HG02870 (cell line): ENCODE measurements around the gene DOK4.

Experiments used
- ATAC-seq: cut with Tn5 transposase; IDR thresholded peaks from one replicate; pipeline ENCODE4 v1.9.1; 2021; ENCODE audit warnings: mild to moderate bottlenecking, moderate library complexity; ENCODE audit not compliant: unreplicated experiment

DOK4 gene

DNA sequence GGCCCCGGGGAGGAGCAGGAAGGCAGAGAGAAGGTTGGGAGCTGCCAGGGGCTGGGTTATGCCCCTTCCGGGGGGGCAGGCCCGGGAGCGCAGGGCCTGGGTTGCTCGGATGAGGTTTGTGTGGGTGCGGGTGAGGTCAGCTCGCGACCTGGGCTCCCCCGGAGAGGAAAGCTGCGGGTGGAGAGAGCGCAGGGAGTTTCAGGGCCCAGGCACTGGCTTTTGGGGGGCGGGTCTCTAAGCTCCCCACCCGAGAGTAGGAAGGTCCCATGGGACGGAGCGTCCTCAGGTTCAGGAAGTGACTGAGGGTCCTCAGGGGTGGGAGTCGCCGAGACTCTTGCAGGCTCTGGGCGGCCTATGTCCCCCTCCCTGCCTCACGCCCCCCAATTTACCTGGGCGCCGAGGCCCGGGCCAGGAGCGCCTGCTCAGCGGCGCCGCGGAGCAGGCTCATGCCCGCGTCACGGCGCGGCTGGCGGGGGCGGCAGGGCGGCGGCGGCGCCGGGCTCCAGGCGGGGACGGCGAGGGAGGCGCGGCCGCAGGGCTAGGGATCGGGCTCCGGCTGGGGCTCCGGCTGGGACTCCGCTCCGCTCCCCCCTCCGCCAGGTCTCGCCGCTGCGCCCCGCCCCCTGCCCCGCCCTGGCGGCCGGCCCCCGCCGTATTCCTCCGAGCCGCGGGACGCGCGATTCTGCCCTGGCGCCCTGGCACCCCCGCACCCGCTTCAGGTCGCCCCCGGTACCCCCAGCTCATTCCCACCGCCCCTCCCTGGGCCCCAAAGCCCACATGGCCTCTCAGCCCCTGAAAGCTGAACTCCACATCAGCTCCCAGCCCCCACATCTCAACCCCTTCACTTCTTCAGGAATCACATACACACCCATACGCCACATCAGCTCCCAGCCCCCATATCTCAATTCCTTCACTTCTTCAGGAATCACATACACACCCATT is at the start of gene DOK4:
Gene DOK4, minus strand, starts transcription at position 578 of the 942 bp plus-strand sequence. CDS start 6,986 bp downstream, outside the sequence.
- ATAC-seq, result no peak

DNA sequence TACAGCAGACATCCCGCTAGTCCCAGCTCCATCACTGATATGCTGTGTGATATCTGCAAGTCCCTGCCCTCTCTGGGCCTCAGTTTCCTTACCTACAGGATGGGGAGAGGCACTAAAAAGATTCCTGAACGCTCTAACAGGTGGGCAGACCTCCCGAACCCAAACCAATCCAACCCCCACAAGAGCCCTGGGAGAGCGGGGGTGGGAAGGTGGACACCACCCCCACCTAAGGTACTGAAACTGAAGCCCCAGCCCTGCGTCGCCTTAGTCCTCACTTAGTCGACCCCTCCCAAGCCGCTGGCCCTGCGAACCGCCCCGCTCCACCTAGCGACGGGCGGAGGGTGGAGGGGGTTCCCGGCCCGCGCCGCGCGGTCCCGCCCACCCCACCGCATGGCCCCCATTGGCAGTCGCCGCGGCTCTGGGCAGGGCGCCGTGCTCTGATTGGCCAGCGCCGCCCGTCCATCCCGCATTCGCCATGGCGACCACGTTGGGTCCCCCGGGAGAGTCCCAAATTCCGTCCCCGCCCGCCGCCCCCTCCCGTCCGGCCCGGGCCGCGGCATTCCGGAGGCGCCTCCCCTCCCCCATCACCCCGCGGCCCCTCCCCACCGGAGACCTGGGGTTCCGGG is 49.5 kb upstream of the DOK4 start:
- ATAC-seq, result peak; percentile 51

DNA sequence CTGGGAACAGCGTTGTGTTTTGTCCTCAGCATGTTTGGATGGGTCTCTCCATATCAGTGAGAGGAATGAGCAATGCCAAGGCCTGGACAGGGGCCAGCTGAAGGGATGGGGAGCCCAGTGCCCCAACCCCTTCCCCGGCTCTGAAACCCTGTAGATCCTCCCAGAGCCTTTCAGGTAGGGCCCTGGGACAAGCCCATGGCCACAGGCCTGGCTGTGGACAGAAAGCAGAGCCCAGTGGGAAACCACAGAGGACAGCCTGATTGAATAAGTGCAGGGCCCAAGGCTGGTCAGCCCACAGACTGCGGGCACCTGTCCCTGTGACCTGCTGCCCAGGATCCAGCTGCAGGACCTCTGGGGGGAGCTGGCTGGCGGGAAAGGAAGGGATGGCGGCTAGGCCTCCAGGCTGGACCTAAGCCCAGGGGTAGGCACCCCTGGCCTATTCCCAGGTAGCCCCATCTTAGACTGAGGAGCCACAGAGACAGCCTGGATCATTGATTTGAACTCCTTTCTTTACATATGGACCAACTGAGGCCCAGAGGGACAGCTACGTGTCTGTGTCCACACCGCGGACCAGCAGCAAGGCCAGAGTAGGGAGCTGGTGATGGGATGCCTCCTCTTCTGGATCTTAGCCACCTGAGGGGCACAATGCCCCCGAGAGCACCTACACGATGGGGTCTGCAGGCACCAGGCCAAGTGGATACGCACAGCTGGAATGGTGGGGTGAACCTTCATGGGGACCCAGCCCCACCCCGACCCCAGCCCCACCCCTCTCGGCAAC is 48.8 kb upstream of the DOK4 start:
- no peak for ATAC-seq

- ATAC-seq, result no peak
These were observed 48.1 kb upstream of the DOK4 start for GRCh38 chr16:57534337-57534880.

- no peak for ATAC-seq
These were observed 47.4 kb upstream of the DOK4 start for GRCh38 chr16:57533431-57534336.

GRCh38 chr16:57532266-57532625 is 46.0 kb upstream of the DOK4 start:
- ATAC-seq, result no peak

GRCh38 chr16:57531635-57532265 is 45.5 kb upstream of the DOK4 start:
- ATAC-seq, result no peak

- no peak for ATAC-seq
These were observed 44.9 kb upstream of the DOK4 start for GRCh38 chr16:57531253-57531575.

- ATAC-seq, result no peak
These were observed 44.4 kb upstream of the DOK4 start for GRCh38 chr16:57530522-57531252.

- peak; percentile 76 for ATAC-seq
These were observed 43.8 kb upstream of the DOK4 start for GRCh38 chr16:57530104-57530521.

- peak; percentile 5 for ATAC-seq
These were observed 43.3 kb upstream of the DOK4 start for GRCh38 chr16:57529391-57530103.

DNA sequence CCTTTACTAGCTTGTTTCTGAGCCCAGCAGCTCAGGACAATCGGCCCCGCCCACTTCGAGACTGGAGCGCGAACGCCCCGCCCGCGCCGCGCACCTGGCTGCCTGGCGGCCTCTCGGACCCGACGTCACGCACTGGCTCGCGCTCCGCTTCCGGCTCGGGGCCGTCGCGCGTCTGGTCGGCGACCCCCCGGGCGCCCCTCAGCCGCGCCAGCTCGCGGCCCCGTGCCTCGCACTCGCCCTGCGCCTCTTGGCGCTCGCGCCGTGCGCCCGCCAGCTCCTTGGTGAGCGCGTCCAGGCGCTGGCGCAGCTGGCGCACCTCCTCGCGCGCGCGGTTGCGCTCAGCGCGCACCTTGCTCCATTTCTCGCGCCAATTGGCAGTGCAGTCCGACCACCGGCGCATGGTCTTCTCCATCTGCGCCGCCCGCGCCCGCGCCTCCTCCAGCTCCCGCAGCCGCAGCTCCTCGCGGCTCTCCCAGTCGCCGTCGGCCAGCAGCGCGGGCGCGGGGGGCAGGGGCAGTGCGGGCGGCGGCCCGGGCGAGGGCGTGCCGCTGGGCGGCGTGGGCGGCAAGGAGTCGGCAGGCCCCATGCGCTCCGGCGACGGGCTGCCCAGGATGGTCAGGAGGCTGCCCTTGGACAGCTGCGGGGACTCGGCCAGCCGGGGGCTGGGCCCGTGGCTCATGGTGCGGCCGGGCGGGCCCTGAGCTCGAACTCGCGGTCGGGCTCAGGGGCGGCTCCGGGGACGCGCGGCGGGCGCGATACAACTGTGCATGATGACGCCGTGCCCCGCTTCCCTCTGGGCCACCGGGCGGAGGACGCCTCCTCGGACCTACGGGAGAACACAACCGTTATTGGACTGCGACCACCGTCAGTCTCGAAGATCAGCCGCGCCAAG is 42.5 kb upstream of the DOK4 start:
- ATAC-seq, result no peak

- ATAC-seq, result no peak
These were observed 41.5 kb upstream of the DOK4 start for GRCh38 chr16:57527610-57528360.

DNA sequence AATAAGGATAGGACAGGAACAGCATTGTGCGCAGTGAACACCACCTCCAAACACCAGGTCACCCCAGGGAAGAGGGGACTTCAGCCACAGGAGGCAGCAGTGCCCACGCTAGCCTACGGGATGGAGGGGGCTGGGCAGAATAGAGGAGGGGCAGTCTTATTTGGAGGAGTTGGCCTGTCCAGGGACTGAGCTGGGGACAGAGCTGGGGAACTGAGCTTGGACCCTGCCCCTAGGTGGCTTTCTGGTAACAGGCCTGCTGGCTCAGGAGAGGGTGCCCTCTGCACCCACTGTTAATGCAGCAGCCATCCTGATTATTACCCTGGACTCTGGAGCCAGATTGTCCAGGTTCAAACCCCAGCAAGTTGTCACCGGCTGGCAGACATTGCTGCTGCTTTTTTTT is 40.7 kb upstream of the DOK4 start:
- no peak for ATAC-seq

DNA sequence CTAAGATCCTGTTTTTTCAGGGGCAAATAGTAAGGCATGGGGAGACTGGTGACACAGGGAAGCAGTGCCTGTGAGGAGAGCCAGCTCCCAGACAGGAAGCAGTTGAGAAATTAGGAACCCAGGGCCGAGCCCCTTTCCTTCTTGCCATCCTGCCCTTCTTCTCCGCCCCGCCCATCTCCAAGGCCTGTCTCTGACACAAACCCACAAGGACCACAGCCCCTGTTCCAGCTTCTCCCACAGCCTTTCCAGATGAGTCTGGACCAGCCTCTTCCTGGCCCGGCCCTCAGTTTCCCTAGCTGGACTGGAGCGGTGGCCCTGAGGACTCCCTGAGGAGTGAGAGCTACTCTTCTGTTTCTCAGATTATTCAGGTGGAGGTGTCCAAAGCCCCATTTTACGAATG is 40.2 kb upstream of the DOK4 start:
- ATAC-seq, result no peak

- no peak for ATAC-seq
These were observed 39.5 kb upstream of the DOK4 start for GRCh38 chr16:57525761-57526160.

- no peak for ATAC-seq
These were observed 36.7 kb upstream of the DOK4 start for GRCh38 chr16:57522960-57523359.
